HG03097 (cell line): Measurements from ENCODE around the gene STPG3.

Source experiments
- ATAC-seq: cut with Tn5 transposase; IDR thresholded peaks from one replicate; pipeline ENCODE4 v1.9.1; 2021; ENCODE audit not compliant: unreplicated experiment, low FRiP score

STPG3 gene

DNA sequence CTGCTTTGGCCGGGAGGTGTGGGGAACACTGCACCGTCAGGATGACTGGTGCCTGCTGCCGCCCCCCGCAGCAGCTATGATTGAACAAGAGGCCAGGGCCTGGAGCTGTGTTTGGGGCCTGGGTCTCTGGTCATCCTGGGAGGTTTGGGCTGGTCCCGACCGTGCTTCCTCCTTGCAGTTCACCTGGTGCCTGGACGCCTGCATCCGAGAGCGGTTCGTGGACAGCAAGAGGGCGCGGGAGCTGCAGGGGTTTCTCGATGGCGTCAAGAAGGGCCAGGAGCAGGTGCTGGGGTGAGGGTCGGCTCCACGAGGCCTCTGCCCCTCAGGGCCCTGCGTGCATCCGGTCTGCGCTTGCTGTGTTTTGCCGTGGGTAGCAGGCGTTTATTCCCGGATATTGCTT, 13.0 kb downstream of the STPG3 start:
- no peak for ATAC-seq

DNA sequence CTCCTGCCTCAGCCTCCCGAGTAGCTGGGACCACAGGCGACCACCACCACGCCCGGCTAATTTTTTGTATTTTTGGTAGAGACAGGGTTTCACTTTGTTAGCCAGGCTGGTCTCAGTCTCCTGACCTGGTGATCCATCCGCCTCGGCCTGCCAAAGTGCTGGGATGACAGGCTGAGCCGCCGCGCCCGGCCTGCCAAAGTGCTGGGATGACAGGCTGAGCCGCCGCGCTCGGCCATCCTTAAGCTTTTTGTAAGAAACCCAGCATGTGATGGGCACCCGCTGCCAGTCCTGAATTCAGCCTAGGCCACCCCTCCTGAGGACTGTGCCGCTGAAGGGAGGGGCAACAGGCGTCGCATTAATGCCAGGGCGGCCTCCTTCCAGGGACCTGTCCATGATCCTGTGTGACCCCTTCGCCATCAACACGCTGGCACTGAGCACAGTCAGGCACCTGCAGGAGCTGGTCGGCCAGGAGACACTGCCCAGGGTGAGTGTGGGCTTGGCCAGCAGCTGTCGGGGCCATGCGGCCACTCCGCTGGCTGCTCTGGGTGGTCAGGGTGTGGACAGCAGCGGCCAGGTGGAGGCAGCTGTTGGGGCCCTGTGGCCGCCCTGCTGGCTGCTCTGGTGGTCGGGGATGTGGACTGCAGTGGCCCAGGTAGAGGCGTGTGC, 14.5 kb downstream of the STPG3 start:
- ATAC-seq = no peak

DNA sequence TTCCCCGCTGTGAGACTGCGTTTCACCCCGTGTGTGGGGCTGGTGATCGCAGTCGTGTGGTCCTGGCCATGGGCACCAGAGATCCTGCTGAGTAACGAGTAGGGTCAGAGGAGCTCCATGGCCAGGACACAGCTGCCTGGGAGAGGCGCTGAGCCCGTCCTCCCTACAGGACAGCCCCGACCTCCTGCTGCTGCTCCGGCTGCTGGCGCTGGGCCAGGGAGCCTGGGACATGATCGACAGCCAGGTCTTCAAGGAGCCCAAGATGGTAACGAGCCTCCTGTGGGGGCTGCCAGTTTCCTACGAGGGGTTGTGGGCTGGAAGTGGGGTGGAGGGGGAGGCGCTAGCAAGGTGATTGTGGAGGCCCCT, 15.1 kb downstream of the STPG3 start:
- ATAC-seq = no peak

DNA sequence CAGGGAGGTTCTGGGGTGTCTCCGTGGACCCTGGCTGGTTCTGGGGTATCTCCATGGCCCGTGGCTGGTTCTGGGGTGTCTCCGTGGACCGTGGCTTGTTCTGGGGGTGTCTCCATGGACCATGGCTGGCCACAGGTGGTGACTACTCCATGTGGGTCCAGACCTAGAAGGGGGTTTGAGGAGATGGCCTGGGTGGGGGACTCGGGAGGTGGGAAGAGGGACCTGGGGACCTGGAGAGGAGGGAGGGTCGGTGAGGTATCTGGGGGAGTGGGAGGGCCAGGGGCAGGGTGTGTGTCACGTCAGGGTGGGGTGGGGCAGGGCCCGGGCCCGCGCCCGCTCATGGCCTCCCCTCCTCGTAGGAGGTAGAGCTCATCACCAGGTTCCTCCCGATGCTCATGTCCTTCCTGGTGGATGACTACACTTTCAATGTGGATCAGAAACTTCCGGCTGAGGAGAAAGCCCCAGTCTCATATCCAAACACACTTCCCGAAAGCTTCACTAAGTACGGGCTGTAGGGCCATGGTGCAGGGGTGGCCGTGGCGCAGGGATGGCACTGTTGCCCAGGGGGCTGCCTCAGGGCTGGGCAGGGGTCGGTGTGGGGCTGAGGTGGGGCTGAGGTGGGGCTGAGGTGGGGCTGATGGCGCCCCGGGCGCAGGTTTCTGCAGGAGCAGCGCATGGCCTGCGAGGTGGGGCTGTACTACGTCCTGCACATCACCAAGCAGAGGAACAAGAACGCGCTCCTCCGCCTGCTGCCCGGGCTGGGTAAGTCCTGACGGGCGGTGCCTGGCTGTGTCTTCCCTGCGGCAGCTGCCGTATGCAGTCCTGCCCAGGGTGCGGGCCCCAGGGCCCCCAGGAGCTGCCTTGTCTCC, 15.7 kb downstream of the STPG3 start:
- no peak for ATAC-seq

DNA sequence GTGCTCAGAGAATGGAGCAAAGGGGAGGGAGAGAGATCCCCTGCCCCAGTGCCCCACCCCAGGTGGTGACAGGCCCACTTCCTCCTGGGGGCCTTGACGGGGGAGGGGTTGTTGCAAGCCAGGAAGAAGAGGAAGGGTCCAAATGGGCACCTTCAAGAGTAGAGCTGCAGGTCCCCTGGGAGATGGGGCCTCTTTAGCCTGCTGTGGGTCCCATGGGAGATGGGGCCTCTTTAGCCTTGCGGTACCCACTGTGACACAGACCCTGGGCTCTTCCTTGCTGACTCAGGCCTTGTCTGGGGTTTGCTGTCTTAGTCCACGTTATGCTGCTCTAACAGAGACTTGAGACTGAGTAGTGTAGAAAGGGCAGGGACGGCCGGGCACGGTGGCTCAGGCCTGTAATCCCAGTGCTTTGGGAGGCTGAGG, 16.9 kb downstream of the STPG3 start:
- no peak for ATAC-seq

DNA sequence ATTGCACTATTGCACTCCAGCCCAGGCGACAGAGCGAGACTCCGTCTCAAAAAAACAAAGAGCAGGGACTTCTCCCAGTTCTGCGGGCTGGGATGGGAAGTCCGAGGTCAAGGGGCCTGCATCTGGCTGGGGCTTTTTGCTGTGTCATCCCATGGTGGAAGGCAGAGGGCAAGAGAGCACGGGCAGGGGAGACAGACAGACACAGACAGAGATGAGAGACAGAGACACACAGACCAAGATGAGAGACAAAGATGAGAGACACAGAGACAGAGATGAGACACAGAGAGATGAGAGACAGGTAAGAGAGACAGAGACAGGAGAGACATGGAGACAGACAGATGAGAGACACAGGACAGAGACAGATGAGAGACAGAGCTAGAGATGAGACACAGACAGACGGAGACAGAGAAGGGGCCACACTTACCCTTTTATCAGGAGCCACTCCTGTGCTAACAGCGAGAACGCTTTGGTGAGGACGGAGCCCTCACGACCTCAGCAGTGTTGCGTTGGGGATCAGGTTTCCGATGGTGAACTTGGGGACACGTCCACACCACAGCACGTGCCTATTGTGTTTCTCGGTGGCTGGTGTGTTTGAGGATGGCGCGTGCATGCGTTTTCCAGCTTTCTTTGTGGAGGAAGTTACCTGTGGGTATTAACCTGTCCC, 17.6 kb downstream of the STPG3 start:
- no peak for ATAC-seq

DNA sequence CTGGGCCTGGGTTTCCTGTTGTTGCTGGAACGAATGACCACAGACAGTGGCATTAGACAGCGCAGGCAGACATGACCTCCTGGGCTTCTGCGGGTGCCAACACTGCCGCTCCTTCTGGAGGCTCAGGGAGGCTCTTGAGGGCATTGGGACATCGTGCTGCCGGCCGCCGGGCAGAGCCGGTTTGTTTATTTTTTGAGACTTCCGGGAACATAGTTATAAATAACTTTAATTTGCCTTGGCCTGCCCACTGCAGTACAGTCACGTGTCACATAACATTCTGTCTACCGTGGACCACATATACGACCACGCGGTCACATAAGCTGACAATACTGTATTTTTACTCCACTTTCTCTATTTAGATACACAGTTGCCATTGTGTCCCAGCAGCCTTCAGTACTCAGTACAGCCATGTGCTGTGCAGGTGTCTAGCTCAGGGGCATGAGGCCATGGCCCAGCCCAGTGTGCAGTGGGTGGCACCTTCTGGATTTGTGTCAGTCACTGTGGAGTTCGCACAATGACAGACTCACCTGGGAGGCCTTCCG, 18.2 kb downstream of the STPG3 start:
- no peak for ATAC-seq

DNA sequence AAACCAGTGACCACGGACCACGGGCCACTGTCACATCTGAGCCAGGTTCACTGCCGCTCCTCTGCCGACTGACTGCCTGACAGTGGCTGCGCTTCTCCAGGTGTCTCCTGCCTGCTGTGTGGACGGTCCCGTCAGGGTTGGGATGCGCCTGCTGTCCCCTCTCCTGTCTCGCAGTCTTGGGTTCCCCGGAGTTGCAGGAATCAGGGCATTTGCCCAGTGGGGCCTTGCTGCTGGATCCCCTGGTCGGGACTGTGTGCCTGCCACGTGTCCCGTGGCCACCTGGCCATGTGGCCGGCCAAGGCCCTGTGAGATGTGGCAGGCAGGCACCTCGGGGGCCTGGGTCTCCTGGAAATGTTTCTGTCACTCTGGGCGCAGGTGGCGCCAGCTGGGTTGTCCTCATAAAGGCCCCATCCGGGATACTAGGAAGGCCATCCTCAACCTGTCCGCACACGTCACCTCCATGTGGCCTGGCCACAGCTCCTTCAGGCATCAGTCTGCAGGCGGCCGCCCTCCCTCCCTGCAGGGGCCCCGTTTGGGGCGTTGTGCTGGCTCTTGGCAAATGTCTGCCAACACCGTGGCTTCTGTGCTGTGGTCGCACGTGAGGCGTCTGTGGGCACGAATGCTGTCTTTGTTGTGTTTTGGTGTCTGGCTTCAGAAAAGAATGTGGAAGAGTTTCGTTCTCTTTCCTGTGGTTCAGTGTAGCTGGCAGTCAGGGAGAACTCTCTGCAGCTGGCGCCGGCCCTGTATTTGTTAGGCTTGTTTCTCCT, 20.0 kb downstream of the STPG3 start:
- ATAC-seq = no peak

DNA sequence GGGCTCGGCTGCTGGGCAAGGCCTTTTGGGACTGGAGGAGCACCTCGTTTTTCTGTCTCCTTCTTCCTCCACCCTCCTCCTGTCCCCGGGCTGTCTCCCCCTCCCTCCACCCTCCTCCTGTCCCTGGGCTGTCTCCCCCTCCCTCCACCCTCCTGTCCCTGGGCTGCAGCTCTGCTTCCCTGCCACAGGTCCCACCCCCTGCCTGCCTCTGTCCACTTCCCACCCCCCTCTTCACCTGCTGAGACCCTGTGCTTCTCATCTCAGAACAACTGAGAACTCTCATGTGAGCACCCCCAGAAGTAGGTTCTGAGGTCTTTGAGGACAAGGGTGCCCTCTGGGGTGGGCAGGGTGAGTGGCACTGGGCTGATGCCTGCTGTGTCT, 20.6 kb downstream of the STPG3 start:
- no peak for ATAC-seq

DNA sequence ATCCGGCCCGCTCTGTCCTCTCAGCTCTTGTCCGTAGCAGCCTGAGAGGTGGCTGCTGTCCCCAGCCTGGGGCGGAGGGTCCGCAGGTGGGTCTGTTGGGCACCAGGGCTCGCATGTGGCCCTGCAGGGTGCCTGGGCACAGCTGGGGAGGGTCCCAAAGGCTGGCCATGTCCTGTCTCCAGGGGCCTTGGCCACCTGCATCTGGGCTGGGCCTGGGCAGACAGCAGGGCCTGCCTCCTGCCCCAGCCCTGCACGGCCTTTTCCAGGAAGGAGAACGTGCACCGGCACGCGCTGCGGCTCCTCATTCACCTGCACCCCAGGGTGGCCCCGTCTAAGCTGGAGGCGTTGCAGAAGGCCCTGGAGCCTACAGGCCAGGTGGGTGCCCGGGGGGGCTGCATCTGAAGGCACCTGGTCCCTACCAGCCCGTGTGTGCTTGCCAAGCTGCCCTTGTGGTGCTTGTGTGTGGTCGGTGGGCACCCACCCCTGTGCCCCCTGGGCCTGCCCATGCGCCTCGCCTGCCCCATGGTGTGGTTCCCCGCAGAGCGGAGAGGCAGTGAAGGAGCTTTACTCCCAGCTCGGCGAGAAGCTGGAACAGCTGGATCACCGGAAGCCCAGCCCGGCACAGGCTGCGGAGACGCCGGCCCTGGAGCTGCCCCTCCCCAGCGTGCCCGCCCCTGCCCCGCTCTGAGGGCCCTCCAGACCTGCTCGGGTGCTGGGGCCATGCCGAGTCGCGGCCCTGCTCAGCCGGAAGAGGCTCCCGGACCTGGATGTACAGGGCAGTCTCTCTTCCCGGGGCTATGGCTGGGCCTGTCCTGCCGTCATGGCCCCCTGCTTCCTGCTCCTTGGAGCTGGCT, 21.4 kb downstream of the STPG3 start:
- ATAC-seq = no peak

DNA sequence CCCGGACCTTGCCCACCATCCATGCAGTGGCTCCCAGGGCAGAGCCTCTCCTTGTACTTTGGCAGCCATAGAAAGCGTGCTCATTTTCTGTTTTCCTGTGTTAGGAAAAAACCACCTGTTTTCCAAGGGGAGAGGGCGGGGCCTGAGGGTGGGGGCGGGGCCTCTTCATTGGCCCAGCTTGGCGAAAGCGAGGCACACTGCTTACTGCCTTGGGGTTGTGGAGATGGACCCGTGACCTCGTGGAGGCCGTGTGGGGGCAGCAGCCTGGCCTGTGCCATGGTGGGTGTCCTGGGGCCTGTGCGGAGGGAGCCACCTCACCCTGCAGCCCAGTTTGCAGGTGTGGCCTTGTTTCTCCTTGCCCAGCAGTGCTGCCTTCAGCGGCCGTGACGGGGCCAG, 22.0 kb downstream of the STPG3 start:
- no peak for ATAC-seq

DNA sequence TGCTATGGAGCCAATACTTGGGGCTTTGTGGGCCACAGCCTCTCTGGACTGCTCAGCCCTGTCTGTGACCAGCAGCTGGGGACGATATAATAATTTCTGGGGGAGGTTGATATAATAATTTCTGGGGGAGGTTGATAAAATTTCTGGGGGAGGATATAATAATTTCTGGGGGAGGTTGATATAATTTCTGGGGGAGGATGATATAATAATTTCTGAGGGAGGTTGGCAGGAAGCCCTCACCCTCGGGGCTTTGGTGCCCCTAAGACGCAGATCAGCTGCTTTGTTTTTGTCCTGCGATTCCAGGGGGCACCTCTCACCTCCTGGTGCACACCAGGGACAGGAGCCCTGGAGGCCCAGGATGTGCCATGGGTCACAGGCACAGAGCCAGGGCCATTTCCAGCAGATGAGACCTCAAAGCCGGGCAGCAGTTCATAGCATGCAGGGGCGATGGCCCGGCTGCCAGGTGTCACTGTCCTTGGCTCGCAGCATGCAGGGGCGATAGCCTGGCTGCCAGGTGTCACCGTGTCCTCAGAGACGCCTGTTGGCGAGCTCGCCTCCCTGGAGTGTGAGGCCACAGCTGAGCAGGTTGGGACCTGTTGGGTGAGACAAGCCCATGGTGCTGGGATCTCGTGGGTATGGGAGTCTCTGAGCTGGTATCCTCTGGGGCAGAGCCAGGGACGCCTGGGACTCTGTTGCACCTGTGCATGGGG, 22.7 kb downstream of the STPG3 start:
- ATAC-seq = no peak

DNA sequence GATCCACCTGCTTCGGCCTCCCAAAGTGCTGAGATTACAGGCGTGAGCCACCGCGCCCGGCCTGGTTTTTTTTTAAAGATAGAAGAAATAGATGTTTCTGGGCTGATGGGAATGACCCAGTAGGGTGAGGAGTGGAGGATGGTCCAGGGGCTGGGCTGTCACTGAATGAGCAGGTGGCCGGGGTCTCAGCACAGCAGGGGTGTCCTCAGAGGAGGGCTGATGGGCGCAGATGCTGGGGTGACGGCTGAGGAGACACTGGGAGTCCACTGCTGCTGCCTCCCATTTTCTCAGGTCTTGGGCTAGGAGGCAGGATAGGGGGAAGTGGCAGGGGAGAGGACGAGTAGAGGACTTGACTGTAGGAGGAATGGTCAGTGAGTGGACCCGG, 24.1 kb downstream of the STPG3 start:
- no peak for ATAC-seq

DNA sequence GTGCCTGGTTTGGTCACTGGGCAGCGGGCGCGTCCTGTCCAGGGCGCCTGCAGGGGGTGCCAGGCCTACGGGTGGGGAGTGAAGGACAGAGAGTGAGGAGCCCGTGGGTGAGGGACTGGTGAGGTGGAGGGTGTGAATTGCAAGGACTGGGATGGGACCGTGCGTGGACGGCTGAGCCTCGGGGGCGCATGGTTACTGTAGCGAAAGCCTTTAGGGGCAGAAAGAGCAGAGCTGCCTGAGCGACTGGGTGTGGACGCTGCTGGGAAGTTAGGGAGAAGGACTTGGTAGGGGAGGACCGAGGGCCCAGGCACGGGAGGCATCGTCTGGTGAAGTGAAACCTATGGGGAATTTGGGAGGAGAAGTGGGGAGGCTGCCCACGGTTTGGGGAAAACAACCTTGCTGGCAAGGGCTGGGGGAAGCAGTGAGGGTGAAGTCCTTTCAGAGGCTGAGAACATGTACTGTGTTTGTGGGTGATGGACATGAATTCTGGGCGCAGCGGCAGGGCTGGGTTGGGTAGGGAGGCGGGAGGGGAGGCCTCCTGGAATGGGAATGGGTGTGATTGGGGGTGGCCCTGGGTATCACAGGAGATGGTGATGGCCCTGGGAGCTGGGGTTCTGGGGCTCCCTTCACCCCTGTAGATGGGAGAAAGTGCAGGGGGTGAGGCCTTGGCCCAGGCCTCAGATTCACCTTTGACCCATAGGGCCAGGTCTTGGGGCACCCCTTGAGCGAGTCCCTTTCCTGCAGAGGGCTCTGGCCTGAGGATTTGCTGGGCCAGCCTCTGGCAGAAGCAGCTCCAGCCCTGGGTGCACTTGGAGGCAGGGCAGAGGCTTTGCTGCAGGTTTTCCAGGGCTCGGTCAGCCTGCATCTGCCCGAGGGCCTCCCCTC, 24.7 kb downstream of the STPG3 start:
- ATAC-seq = no peak

DNA sequence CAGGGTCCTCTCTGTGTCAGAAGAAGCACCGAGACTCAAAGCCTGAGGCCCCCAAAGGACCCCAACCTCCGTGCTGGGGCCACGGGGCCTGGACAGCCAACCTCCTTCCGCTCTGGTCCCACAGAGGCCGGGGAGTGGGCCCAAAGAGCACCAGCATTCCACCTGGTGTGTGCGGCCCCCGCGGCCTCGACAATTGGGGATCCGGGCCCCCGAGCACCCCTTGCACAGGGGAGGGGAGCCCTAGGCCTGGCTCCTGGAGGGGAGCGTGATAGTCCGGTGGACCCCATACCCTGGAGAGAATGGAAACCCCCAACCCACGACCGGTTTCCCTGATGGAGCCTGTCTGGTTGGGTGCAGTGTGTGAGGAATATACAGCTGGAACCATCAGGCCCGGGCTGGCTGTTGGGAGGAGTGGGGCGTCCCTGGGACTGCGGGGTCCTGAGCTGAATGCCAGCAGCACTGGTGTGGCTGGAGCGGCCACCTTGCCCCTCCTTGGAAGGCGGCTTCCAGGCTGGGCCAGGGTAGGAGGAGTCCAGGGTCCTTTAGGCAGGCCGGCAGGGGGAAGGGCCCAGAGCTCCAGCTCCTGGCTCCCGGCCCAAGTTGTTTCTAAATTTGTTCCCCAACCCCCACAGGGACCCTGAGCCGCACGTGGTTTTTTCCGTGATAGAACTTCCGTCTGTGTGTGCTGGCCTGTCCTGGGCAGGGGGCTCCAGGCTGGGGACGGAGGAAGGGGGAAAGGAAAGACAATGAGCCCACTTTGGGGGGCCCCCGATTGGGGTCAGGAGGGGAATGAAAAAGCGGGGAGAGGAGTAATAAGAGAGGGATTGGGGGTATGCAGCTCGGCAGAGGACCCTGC, 25.6 kb downstream of the STPG3 start:
- no peak for ATAC-seq

DNA sequence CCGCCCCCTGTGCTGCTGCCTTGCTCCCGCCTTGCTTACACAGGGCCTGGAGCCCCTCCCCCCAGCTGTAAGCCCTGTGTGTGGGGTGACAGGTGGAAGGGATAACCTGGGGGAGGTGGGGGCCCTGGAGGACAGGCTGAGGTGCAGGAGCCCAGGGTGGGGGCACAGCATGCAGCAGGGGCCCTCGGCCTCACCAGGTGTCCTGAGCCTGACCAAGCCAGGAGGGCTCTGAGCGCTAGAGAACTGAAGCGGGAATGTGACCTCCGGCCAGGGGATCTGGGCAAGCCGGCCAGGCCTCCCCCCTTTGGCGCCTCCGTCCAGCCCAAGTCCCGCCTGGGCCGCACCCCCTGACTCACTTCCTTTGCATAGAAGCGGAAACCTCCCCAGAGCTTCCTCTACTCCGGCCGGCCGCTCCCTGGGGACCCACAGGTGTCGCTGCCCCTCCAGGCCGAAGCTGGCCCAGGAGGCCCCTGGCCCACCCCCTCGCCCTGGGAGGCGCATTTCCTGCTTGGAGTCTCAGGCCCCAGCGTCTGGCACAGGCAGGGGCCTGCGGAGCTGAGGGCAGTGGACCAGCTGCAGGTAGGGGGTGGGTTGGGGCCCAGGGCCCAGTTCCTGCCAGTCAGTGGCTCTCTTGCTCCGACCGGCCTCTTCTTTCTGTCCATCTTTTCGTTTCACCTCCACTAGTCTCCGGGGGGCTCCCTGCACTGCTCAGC, 26.4 kb downstream of the STPG3 start, which contains the start of gene TOR4A:
Gene TOR4A (plus strand): TSS at position 398 of the 713 bp plus-strand sequence. CDS start 964 bp downstream, outside the sequence.
- ATAC-seq = peak; percentile 53
